ENCODE results near the gene APPL2.
"Not testable (repeated sequence)": the region's sequence is repeated elsewhere in the genome, so short reads cannot be mapped to it uniquely, and the experiment has no call there.

DNA sequence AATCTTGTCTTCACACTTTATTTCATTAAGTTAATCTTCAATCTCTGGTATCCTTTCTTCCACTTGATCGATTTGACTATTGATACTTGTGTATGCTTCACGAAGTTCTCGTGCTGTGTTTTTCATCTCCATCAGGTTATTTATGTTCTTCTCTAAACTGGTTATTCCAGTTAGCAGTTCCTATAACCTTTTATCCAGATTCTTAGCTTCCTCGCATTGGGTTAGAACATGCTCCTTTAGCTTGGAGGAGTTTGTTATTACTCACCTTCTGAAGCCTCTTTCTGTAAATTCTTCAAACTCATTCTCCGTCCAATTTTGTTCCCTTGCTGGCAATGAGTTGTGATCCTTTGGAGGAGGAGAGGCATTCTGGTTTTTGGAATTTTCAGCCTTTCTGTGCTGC, 52.0 kb downstream of the APPL2 start:
- TF ChIP-seq, protein P1, sequence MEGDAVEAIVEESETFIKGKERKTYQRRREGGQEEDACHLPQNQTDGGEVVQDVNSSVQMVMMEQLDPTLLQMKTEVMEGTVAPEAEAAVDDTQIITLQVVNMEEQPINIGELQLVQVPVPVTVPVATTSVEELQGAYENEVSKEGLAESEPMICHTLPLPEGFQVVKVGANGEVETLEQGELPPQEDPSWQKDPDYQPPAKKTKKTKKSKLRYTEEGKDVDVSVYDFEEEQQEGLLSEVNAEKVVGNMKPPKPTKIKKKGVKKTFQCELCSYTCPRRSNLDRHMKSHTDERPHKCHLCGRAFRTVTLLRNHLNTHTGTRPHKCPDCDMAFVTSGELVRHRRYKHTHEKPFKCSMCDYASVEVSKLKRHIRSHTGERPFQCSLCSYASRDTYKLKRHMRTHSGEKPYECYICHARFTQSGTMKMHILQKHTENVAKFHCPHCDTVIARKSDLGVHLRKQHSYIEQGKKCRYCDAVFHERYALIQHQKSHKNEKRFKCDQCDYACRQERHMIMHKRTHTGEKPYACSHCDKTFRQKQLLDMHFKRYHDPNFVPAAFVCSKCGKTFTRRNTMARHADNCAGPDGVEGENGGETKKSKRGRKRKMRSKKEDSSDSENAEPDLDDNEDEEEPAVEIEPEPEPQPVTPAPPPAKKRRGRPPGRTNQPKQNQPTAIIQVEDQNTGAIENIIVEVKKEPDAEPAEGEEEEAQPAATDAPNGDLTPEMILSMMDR (conservative IDR thresholded peaks at IDR 0.05; ENCODE audit: low read depth, low read length): not testable (repeated sequence)
- not testable (repeated sequence) for TF ChIP-seq EZH2 (IDR thresholded peaks at IDR 0.05; ENCODE audit: borderline replicate concordance, low read depth, low read length, poor library complexity, severe bottlenecking)

All from A673 (cell line).